HG03432 (cell line): ENCODE results near the gene PPP1R1B.

ENCODE experiments used
- ATAC-seq: cut with Tn5 transposase; IDR thresholded peaks from one replicate; pipeline ENCODE4 v1.9.1; 2021; ENCODE audit warnings: mild to moderate bottlenecking, moderate library complexity; ENCODE audit not compliant: unreplicated experiment

PPP1R1B gene

GRCh38 chr17:39600288-39600996 lies 26.3 kb upstream of the PPP1R1B start:
- ATAC-seq, result no peak

- ATAC-seq, result no peak
Observed at GRCh38 chr17:39600997-39601597, 25.7 kb upstream of the PPP1R1B start.

GRCh38 chr17:39601758-39602532 lies 24.8 kb upstream of the PPP1R1B start:
- no peak for ATAC-seq

- no peak for ATAC-seq
Observed at GRCh38 chr17:39602533-39603303, 24.0 kb upstream of the PPP1R1B start.

- no peak for ATAC-seq
Observed at GRCh38 chr17:39603304-39604016, 23.3 kb upstream of the PPP1R1B start.

GRCh38 chr17:39604911-39605491 lies 21.8 kb upstream of the PPP1R1B start:
- no peak for ATAC-seq

GRCh38 chr17:39605492-39606433 lies 21.0 kb upstream of the PPP1R1B start:
- ATAC-seq, result no peak

GRCh38 chr17:39606434-39607056 lies 20.2 kb upstream of the PPP1R1B start:
- ATAC-seq, result no peak

GRCh38 chr17:39607057-39607850 lies 19.5 kb upstream of the PPP1R1B start:
- no peak for ATAC-seq

- ATAC-seq, result no peak
Observed at GRCh38 chr17:39607851-39608130, 19.0 kb upstream of the PPP1R1B start, which contains the start of gene NEUROD2. NEUROD2 (minus strand) TSS chr17:39607920; CDS start chr17:39606599, 1,321 bp downstream.

- ATAC-seq, result no peak
Observed at GRCh38 chr17:39608142-39608981, 18.4 kb upstream of the PPP1R1B start.

GRCh38 chr17:39609416-39610025 lies 17.2 kb upstream of the PPP1R1B start:
- no peak for ATAC-seq

- ATAC-seq, result no peak
Observed at GRCh38 chr17:39611401-39612112, 15.2 kb upstream of the PPP1R1B start.

- ATAC-seq, result no peak
Observed at GRCh38 chr17:39612291-39612894, 14.4 kb upstream of the PPP1R1B start.

- ATAC-seq, result no peak
Observed at GRCh38 chr17:39612935-39613464, 13.8 kb upstream of the PPP1R1B start.
